Activated T-helper 17 cell treated with anti-CD3 and anti-CD28 coated beads, Interleukin-2, amount 50 U/mL, for 72 hours (primary cell): ENCODE results near the gene NCOA4. TPM values are rescaled to one million over a fixed set of nuclear protein-coding genes. Genes with fewer than 3 reads are reported as not detected.

Experiments
- ATAC-seq: fragments of 150-1000 bp; cut with Tn5 transposase; replicated peaks from 2 replicates; pipeline ENCODE4 v1.10.0; 2021; ENCODE audit warnings: mild to moderate bottlenecking, moderate library complexity
- H3K27ac Mint-ChIP-seq: one replicate; pipeline ENCODE4 v1.8.0; 2022; ENCODE audit warnings: mixed read lengths
- H3K27me3 Mint-ChIP-seq: one replicate; pipeline ENCODE4 v1.8.0; 2022; ENCODE audit warnings: mixed read lengths
- H3K36me3 Mint-ChIP-seq: one replicate; pipeline ENCODE4 v1.8.0; 2022; ENCODE audit warnings: low read depth, mild to moderate bottlenecking, mixed read lengths
- H3K4me1 Mint-ChIP-seq: one replicate; pipeline ENCODE4 v1.8.0; 2022; ENCODE audit warnings: mixed read lengths
- H3K4me3 Mint-ChIP-seq: one replicate; pipeline ENCODE4 v1.8.0; 2022; ENCODE audit warnings: mild to moderate bottlenecking, mixed read lengths
- H3K9me3 Mint-ChIP-seq: one replicate; pipeline ENCODE4 v1.8.0; 2022; ENCODE audit warnings: mixed read lengths
- total RNA-seq, 2 donors: library from RNA; stranded (reverse); gene quantifications; one replicate each; pipeline ENCODE4 v1.2.3, GENCODE V29; 2022

NCOA4 gene
- 100 to 1,000 TPM in 1 of 2 donors, 10 to 100 TPM in 1; 74.0 to 114 TPM for total RNA-seq

DNA sequence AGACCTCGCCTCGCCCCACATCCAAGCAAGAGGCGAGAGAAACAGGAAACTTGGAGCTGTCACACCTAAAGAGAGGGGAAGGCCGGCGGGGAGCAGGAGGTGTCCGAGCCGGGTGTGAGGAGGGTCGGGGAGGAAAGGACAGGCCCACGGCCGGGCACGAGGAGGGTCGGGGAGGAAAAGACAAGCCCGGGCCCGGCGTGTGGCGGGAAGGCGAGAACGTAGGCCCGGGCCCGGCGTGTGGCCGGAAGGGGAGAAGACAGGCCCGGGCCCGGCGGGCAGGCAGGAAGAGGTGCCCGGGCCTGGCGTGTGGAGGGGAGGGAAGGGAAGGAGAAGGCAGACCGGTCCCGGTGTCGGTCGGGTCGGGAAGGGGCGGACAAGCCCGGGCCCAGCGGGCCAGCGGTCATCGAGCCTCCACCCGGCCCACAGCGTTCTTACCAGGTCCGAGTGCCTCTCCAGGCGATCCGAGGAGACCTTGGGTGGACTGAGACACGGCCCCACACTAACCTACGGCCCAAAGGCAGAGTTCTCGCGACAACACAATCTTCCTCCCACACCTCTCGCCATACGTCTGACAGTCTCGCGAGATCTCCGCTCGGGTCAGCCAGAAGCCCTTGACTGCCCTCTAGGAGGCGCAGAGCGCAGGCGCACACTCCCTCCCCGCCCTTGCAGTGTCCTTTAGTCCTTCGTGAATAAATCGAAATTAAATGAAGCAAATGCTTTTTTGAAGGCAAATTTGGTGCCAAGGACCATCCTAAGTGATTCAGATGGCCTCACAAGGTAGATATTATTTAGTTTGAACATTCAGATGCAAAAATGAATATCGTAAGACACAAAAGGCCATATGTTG, at the start of gene NCOA4:
NCOA4 (minus strand) TSS at position 533 of the 847 bp plus-strand sequence. CDS start 13,943 bp downstream, outside the sequence.
- H3K27me3 Mint-ChIP-seq, result peaks cover 1% of the 10 kb centered on the region
- H3K4me3 Mint-ChIP-seq, result peak within 1 kb of the TSS; percentile 90
- peaks cover 38% of the 10 kb centered on the region for H3K36me3 Mint-ChIP-seq
- ATAC-seq, result peak; percentile 97
- peak within 1 kb of the TSS; percentile 94 for H3K27ac Mint-ChIP-seq
- peaks cover 25% of the 10 kb centered on the region for H3K4me1 Mint-ChIP-seq
- H3K9me3 Mint-ChIP-seq, result no peaks in the 10 kb centered on the region

GRCh38 chr10:46079831-46080585, 49.6 kb upstream of the NCOA4 start:
- Mint-ChIP-seq H3K9me3 (no peaks in the 10 kb centered on the region), H3K27ac (no peak overlapping the region), H3K36me3 (no peaks in the 10 kb centered on the region), H3K4me3 (no peak overlapping the region), H3K27me3 (no peaks in the 10 kb centered on the region), H3K4me1 (peaks cover 8% of the 10 kb centered on the region)
- no peak for ATAC-seq

DNA sequence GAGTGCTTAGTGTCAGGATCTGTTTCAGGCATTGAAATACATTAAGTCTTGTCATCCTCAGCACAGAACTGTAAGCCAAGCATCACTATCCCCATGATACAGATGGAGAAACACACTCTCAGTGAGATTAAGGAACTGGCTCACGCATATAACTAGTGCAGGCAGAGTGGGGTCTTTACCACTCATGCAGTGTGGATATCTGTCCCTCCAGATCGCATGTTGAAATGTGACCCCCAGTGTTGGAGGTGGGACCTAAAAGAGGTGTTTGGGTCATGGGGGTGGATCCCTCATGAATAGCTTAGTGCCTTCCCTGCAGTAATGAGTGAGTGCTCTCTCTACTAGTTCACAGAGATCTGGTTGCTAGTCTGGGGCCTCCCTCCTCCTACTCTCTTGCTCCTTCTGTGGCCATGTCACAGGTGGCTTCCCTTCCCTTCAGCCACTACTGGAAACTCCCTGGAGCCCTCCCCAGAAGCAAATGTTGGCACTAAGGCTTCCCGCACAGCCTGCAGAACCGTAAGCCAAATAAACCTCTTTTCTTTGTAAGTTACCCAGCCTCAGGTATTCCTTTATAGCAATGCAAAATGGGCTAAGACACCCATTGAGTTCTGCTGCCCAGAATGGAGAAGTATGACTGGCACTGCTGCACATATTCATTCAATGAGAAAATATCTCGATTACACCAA, 47.4 kb upstream of the NCOA4 start:
- H3K9me3 Mint-ChIP-seq, result no peaks in the 10 kb centered on the region
- no peaks in the 10 kb centered on the region for H3K36me3 Mint-ChIP-seq
- no peaks in the 10 kb centered on the region for H3K27me3 Mint-ChIP-seq
- ATAC-seq, result no peak
- H3K27ac Mint-ChIP-seq, result no peak overlapping the region
- H3K4me3 Mint-ChIP-seq, result no peak overlapping the region
- peaks cover 8% of the 10 kb centered on the region for H3K4me1 Mint-ChIP-seq

GRCh38 chr10:46077141-46077554, 46.7 kb upstream of the NCOA4 start:
- H3K36me3 Mint-ChIP-seq, result no peaks in the 10 kb centered on the region
- H3K4me1 Mint-ChIP-seq, result peaks cover 8% of the 10 kb centered on the region
- no peaks in the 10 kb centered on the region for H3K27me3 Mint-ChIP-seq
- H3K9me3 Mint-ChIP-seq, result no peaks in the 10 kb centered on the region
- no peak for ATAC-seq
- H3K27ac Mint-ChIP-seq, result no peak overlapping the region
- no peak overlapping the region for H3K4me3 Mint-ChIP-seq

DNA sequence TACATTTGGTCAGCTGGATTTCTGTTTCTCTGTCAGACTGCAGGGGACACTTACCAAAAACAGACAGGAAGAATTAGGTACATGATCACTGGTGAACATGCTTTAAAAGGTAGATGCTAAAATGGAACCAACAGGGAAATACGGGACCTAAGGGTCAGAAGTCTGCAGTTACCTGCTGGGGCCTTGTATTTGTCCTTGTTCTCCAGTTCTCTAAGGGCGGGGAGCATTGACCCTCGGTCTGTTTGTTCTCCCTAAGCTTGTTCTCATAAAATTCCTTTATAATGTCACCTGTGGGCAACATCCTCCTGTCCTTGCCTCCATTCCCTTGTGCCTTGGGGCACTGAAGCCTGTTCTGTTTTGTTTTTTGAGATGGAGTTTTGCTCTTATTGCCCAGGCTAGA, 45.4 kb upstream of the NCOA4 start:
- Mint-ChIP-seq H3K4me1 (peaks cover 4% of the 10 kb centered on the region), H3K4me3 (no peak overlapping the region), H3K9me3 (no peaks in the 10 kb centered on the region), H3K27me3 (no peaks in the 10 kb centered on the region), H3K27ac (no peak overlapping the region), H3K36me3 (no peaks in the 10 kb centered on the region)
- no peak for ATAC-seq

GRCh38 chr10:46074196-46074946, 43.9 kb upstream of the NCOA4 start:
- Mint-ChIP-seq H3K27me3 (no peaks in the 10 kb centered on the region), H3K27ac (no peak overlapping the region), H3K4me3 (no peak overlapping the region), H3K4me1 (peaks cover 4% of the 10 kb centered on the region), H3K9me3 (no peaks in the 10 kb centered on the region), H3K36me3 (no peaks in the 10 kb centered on the region)
- ATAC-seq, result no peak

GRCh38 chr10:46073564-46073963, 43.1 kb upstream of the NCOA4 start:
- no peak for ATAC-seq
- H3K36me3 Mint-ChIP-seq, result no peaks in the 10 kb centered on the region
- no peaks in the 10 kb centered on the region for H3K9me3 Mint-ChIP-seq
- no peaks in the 10 kb centered on the region for H3K27me3 Mint-ChIP-seq
- H3K4me1 Mint-ChIP-seq, result peaks cover 4% of the 10 kb centered on the region
- H3K4me3 Mint-ChIP-seq, result no peak overlapping the region
- H3K27ac Mint-ChIP-seq, result no peak overlapping the region

GRCh38 chr10:46070749-46071148, 40.3 kb upstream of the NCOA4 start:
- Mint-ChIP-seq H3K9me3 (no peaks in the 10 kb centered on the region), H3K27ac (peak overlapping the region; percentile 14), H3K4me1 (no peaks in the 10 kb centered on the region), H3K4me3 (no peak overlapping the region), H3K36me3 (no peaks in the 10 kb centered on the region), H3K27me3 (no peaks in the 10 kb centered on the region)
- ATAC-seq, result no peak

- Mint-ChIP-seq H3K4me1 (no peaks in the 10 kb centered on the region), H3K27me3 (no peaks in the 10 kb centered on the region), H3K9me3 (no peaks in the 10 kb centered on the region), H3K36me3 (no peaks in the 10 kb centered on the region), H3K4me3 (no peak overlapping the region), H3K27ac (peak overlapping the region; percentile 14)
- ATAC-seq, result no peak
These were observed 39.5 kb upstream of the NCOA4 start for GRCh38 chr10:46069771-46070463.

GRCh38 chr10:46068905-46069304, 38.5 kb upstream of the NCOA4 start:
- Mint-ChIP-seq H3K4me1 (no peaks in the 10 kb centered on the region), H3K27ac (no peak overlapping the region), H3K27me3 (no peaks in the 10 kb centered on the region), H3K9me3 (no peaks in the 10 kb centered on the region), H3K4me3 (no peak overlapping the region), H3K36me3 (no peaks in the 10 kb centered on the region)
- ATAC-seq, result no peak

DNA sequence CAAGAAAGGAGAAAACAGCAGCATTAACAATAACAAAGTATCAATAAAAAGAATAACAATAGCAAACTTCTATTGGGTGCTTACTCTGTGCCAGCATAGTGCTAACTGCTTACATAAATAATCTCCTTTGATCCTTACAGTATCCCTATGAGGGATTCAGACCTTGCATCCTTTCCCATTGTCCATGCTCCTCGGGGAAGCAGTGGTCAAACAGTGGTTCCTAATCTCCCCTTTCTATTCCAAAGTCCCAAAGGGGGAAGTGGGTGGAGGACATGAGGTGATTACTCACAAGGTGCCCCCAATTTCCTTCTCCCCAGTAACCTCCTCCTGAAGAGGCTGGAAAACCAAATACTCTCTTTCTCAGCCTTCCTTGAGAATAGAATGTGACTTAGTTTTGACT, 37.7 kb upstream of the NCOA4 start:
- ATAC-seq, result no peak
- H3K9me3 Mint-ChIP-seq, result no peaks in the 10 kb centered on the region
- H3K27ac Mint-ChIP-seq, result no peak overlapping the region

DNA sequence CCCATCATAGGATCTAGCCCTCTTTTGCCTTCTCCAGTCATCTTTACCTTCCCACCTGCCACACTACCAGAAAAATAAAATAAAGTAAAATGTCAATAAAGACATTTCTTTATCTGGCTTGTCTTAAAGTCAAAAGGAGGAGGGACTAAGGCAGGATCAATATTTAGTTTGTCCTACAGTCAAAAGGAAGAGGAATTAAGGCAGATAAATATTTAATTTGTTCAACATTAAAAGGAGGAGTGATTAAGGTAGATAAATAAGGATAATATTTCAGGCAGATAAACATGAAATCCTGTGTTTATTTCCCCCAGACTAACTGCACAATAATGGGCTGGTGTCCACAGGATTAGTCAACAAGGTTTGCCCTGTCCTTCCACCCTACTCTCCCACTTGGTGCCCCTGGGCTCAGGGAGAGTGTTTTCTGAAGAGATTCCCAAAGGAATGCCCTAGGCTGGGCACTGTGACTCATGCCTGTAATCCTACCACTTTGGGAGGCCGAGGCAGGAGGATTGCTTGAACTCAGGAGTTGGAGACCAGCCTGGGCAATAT, 33.9 kb upstream of the NCOA4 start:
- no peaks in the 10 kb centered on the region for H3K9me3 Mint-ChIP-seq
- ATAC-seq, result no peak
- no peak overlapping the region for H3K27ac Mint-ChIP-seq

More for the DNA sequence above, 37.7 kb upstream of the NCOA4 start:
- no peaks in the 10 kb centered on the region for H3K36me3 Mint-ChIP-seq
- no peaks in the 10 kb centered on the region for H3K27me3 Mint-ChIP-seq
- H3K4me3 Mint-ChIP-seq, result no peak overlapping the region
- no peaks in the 10 kb centered on the region for H3K4me1 Mint-ChIP-seq

GRCh38 chr10:46062723-46063428, 32.5 kb upstream of the NCOA4 start:
- H3K36me3 Mint-ChIP-seq, result no peaks in the 10 kb centered on the region
- no peak overlapping the region for H3K27ac Mint-ChIP-seq
- ATAC-seq, result no peak
- H3K9me3 Mint-ChIP-seq, result no peaks in the 10 kb centered on the region
- no peaks in the 10 kb centered on the region for H3K4me1 Mint-ChIP-seq
- no peak overlapping the region for H3K4me3 Mint-ChIP-seq
- H3K27me3 Mint-ChIP-seq, result no peaks in the 10 kb centered on the region

More for the DNA sequence above, 33.9 kb upstream of the NCOA4 start:
- Mint-ChIP-seq H3K36me3 (no peaks in the 10 kb centered on the region), H3K4me3 (no peak overlapping the region), H3K27me3 (no peaks in the 10 kb centered on the region), H3K4me1 (no peaks in the 10 kb centered on the region)
